GM10266 (cell line): ENCODE measurements around the gene SHH.

Experiments
- DNase-seq: peaks from one replicate; pipeline ENCODE4 v3.0.0; 2012; ENCODE audit errors: extremely low spot score
- CTCF ChIP-seq: IDR thresholded peaks from 2 replicates; pipeline ENCODE4 v1.5.1; 2012; ENCODE audit warnings: mild to moderate bottlenecking, low read depth; ENCODE audit not compliant: control insufficient read depth, insufficient read depth; ENCODE audit errors: missing control alignments

Gene SHH

GRCh38 chr7:155792999-155793560 is 19.2 kb downstream of the SHH start:
- no peak for TF ChIP-seq CTCF
- no peak for DNase-seq

- no peak for DNase-seq
Measured at GRCh38 chr7:155792315-155792960, 19.8 kb downstream of the SHH start.

GRCh38 chr7:155791836-155792235 is 20.4 kb downstream of the SHH start:
- no peak for DNase-seq
- no peak for TF ChIP-seq CTCF

More at GRCh38 chr7:155792315-155792960, 19.8 kb downstream of the SHH start:
- no peak for TF ChIP-seq CTCF

- no peak for TF ChIP-seq CTCF
- no peak for DNase-seq
Measured at GRCh38 chr7:155791214-155791737, 21.0 kb downstream of the SHH start.

- no peak for DNase-seq
- no peak for TF ChIP-seq CTCF
Measured at GRCh38 chr7:155790666-155791065, 21.6 kb downstream of the SHH start.

- DNase-seq, result peak; percentile 24
- TF ChIP-seq CTCF, result no peak
Measured at GRCh38 chr7:155789001-155789725, 23.1 kb downstream of the SHH start.

GRCh38 chr7:155788616-155789000 is 23.7 kb downstream of the SHH start:
- DNase-seq, result no peak

More at GRCh38 chr7:155788616-155789000, 23.7 kb downstream of the SHH start:
- no peak for TF ChIP-seq CTCF
